ENCODE data around the gene PFKFB1.

Gene PFKFB1

DNA sequence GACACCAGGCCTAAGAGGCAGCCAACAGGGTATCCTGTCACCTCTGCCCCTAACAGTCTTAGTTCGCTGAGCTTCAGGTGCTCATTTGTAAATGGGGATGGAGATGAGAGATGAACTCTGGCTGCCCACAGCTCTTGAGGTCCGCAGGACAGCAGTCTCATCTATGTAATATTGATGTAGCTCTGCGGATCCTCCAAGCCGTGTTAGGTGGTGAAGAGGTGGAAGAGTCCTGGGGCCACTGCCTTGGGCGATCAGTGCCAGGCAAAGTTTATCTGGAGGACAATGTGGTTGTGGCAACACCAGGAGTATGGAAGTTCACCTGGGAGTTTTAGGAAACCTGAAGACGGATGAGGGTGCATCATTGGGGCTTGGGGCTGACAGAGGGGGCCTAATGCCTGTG, 59.9 kb downstream of the PFKFB1 start:
- H3K9ac ChIP-seq (ENCODE audit: low read length), result no peak overlapping the region
- H3K4me3 ChIP-seq (ENCODE audit: low read length), result no peak overlapping the region
- H3K4me1 ChIP-seq (ENCODE audit: control insufficient read depth, insufficient read depth, low read length), result no peaks in the 10 kb centered on the region
- H3K9me3 ChIP-seq (ENCODE audit: control insufficient read depth, low read length), result no peaks in the 10 kb centered on the region
- H3K27me3 ChIP-seq (ENCODE audit: control insufficient read depth, insufficient read depth, low read length), result no peaks in the 10 kb centered on the region
- H3K36me3 ChIP-seq (ENCODE audit: control insufficient read depth, insufficient read depth, low read length), result no peaks in the 10 kb centered on the region

DNA sequence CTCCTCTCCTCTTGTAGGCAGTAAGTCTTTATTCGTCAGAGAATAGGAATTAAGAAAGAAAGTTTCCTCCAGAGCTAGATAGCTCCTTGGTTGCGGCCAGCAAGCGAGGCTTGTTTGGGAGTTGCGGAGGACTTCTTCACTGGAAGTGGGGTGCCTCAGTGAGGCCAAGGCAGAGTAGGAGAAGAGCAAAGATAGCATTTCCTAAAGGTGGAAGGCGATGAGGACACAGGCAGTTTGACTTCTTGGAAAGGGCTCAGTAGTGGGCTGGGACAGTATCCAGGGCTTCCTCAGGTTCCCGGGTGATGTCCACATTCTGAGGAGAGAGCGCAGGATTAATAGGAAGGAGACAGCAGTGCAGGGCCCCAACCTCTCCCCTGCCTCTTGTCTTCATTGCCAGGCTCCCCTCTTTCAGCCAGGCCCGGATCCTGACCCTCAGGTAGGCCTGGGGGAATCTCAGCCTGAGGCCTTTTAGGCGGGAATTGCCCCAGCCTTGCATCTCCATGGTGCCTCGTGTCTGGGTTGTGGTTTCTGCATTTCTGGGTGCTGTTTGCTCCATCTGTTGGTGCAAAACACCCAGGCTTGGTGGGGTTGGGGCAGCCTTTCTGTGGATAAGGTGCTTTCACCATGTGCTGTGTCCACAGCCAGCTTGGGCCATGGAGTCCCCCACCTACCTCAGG, 60.7 kb downstream of the PFKFB1 start:
- no peaks in the 10 kb centered on the region for H3K4me1 ChIP-seq (ENCODE audit: control insufficient read depth, insufficient read depth, low read length)
- H3K9me3 ChIP-seq (ENCODE audit: control insufficient read depth, low read length), result no peaks in the 10 kb centered on the region
- H3K27me3 ChIP-seq (ENCODE audit: control insufficient read depth, insufficient read depth, low read length), result no peaks in the 10 kb centered on the region
- H3K36me3 ChIP-seq (ENCODE audit: control insufficient read depth, insufficient read depth, low read length), result no peaks in the 10 kb centered on the region
- H3K9ac ChIP-seq (ENCODE audit: low read length), result no peak overlapping the region
- no peak overlapping the region for H3K4me3 ChIP-seq (ENCODE audit: low read length)

DNA sequence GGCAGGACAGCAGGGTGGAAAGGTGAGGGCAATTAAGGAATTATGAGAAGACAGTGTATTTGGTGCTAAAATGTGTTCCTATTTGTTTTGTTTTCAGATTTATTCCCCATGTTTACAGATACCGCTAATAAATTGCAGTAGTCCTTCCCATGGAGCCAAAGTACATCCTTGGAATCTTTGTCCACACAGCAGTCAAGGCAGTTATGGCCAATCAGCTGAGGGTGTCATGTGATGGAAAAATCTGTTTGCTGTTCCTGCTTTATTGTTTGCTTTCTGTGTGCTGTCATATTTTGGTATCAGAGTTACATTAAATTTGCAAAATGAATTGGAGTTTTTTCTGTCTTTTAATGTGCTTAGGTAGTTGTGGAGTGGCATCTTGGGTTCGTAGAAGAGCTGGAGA, 62.9 kb downstream of the PFKFB1 start:
- H3K4me3 ChIP-seq (ENCODE audit: low read length), result no peak overlapping the region
- no peaks in the 10 kb centered on the region for H3K9me3 ChIP-seq (ENCODE audit: control insufficient read depth, low read length)
- no peaks in the 10 kb centered on the region for H3K27me3 ChIP-seq (ENCODE audit: control insufficient read depth, insufficient read depth, low read length)
- no peaks in the 10 kb centered on the region for H3K36me3 ChIP-seq (ENCODE audit: control insufficient read depth, insufficient read depth, low read length)
- no peaks in the 10 kb centered on the region for H3K4me1 ChIP-seq (ENCODE audit: control insufficient read depth, insufficient read depth, low read length)
- H3K9ac ChIP-seq (ENCODE audit: low read length), result no peak overlapping the region

DNA sequence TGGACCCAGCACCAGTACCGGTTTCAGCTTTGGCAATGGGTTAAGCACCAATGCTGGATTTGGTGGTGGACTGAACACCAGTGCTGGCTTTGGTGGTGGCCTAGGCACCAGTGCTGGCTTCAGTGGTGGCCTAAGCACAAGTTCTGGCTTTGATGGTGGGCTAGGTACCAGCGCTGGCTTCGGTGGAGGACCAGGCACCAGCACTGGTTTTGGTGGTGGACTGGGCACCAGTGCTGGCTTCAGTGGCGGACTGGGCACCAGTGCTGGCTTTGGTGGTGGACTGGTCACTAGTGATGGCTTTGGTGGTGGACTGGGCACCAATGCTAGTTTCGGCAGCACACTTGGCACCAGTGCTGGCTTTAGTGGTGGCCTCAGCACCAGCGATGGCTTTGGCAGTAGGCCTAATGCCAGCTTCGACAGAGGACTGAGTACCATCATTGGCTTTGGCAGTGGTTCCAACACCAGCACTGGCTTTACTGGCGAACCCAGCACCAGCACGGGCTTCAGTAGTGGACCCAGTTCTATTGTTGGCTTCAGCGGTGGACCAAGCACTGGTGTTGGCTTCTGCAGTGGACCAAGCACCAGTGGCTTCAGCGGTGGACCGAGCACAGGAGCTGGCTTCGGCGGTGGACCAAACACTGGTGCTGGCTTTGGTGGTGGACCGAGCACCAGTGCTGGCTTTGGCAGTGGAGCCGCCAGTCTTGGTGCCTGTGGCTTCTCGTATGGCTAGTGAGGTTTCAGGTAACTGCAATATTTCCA, 63.5 kb downstream of the PFKFB1 start:
- no peak overlapping the region for H3K4me3 ChIP-seq (ENCODE audit: low read length)
- no peaks in the 10 kb centered on the region for H3K9me3 ChIP-seq (ENCODE audit: control insufficient read depth, low read length)
- no peaks in the 10 kb centered on the region for H3K27me3 ChIP-seq (ENCODE audit: control insufficient read depth, insufficient read depth, low read length)
- no peak overlapping the region for H3K9ac ChIP-seq (ENCODE audit: low read length)
- no peaks in the 10 kb centered on the region for H3K36me3 ChIP-seq (ENCODE audit: control insufficient read depth, insufficient read depth, low read length)
- H3K4me1 ChIP-seq (ENCODE audit: control insufficient read depth, insufficient read depth, low read length), result no peaks in the 10 kb centered on the region

DNA sequence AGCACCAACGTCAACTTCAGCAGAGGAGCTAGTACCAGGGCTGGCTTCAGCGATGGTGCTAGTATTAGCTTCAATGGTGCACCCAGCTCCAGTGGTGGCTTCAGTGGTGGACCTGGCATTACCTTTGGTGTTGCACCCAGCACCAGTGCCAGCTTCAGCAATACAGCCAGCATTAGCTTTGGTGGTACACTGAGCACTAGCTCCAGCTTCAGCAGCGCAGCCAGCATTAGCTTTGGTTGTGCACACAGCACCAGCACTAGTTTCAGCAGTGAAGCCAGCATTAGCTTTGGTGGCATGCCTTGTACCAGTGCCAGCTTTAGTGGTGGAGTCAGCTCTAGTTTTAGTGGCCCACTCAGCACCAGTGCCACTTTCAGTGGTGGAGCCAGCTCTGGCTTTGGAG, 65.1 kb downstream of the PFKFB1 start:
- Histone ChIP-seq H3K9ac (ENCODE audit: low read length) (no peak overlapping the region), H3K36me3 (ENCODE audit: control insufficient read depth, insufficient read depth, low read length) (no peaks in the 10 kb centered on the region)

DNA sequence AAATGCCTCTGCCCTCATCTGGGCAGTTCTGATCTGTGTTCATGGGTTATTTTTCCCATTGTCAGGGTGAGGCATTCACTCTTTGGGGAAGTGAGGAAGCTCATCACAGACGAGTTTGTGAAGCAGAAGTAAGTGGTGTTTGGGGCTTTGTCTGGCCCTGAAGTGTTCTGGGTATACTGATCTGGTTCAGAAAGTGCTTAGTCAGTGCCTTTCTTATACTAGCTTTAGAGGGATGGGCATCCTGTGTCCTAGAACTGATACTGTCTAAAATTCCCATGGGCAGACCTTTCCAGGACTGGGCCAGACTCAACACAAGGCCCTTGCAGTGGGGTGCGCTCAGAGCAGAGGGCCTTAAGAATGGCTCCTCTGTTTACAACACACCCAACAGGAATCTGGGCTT, 67.0 kb downstream of the PFKFB1 start:
- H3K36me3 ChIP-seq (ENCODE audit: control insufficient read depth, insufficient read depth, low read length), result no peaks in the 10 kb centered on the region
- H3K9ac ChIP-seq (ENCODE audit: low read length), result no peak overlapping the region
- no peak overlapping the region for H3K4me3 ChIP-seq (ENCODE audit: low read length)
- no peaks in the 10 kb centered on the region for H3K4me1 ChIP-seq (ENCODE audit: control insufficient read depth, insufficient read depth, low read length)
- no peaks in the 10 kb centered on the region for H3K9me3 ChIP-seq (ENCODE audit: control insufficient read depth, low read length)
- H3K27me3 ChIP-seq (ENCODE audit: control insufficient read depth, insufficient read depth, low read length), result no peaks in the 10 kb centered on the region

More for the DNA sequence above, 65.1 kb downstream of the PFKFB1 start:
- Histone ChIP-seq H3K27me3 (ENCODE audit: control insufficient read depth, insufficient read depth, low read length) (no peaks in the 10 kb centered on the region), H3K4me1 (ENCODE audit: control insufficient read depth, insufficient read depth, low read length) (no peaks in the 10 kb centered on the region), H3K9me3 (ENCODE audit: control insufficient read depth, low read length) (no peaks in the 10 kb centered on the region), H3K4me3 (ENCODE audit: low read length) (no peak overlapping the region)

DNA sequence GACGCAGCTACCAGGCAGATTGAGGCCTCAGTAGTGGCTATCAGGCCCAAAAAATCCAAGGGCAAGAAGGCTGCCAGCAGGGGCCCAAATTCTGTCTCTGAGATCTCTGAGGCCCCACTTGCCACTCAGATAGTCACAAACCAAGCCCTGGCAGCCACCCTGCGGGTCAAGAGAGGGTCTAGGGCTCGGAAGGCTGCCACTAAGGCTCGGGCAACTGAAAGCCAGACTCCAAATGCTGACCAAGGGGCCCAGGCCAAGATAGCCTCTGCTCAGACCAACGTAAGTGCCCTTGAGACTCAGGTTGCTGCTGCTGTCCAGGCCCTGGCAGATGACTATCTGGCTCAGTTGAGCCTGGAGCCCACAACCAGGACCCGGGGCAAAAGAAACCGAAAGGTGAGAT, 70.6 kb downstream of the PFKFB1 start:
- no peaks in the 10 kb centered on the region for H3K9me3 ChIP-seq (ENCODE audit: control insufficient read depth, low read length)
- no peaks in the 10 kb centered on the region for H3K4me1 ChIP-seq (ENCODE audit: control insufficient read depth, insufficient read depth, low read length)
- H3K4me3 ChIP-seq (ENCODE audit: low read length), result no peak overlapping the region
- H3K27me3 ChIP-seq (ENCODE audit: control insufficient read depth, insufficient read depth, low read length), result no peaks in the 10 kb centered on the region
- H3K9ac ChIP-seq (ENCODE audit: low read length), result no peak overlapping the region
- no peaks in the 10 kb centered on the region for H3K36me3 ChIP-seq (ENCODE audit: control insufficient read depth, insufficient read depth, low read length)

DNA sequence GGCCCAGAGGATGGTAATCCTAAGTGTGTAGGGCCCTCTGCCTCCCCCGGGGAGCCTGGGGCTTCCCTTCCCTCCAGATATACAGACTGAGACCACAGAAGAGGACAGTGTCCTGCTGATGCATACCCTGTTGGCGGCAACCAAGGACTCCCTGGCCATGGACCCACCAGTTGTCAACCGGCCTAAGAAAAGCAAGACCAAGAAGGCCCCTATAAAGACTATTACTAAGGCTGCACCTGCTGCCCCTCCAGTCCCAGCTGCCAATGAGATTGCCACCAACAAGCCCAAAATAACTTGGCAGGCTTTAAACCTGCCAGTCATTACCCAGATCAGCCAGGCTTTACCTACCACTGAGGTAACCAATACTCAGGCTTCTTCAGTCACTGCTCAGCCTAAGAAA, 71.4 kb downstream of the PFKFB1 start:
- Histone ChIP-seq H3K4me1 (ENCODE audit: control insufficient read depth, insufficient read depth, low read length) (no peaks in the 10 kb centered on the region), H3K9me3 (ENCODE audit: control insufficient read depth, low read length) (no peaks in the 10 kb centered on the region), H3K27me3 (ENCODE audit: control insufficient read depth, insufficient read depth, low read length) (no peaks in the 10 kb centered on the region), H3K9ac (ENCODE audit: low read length) (no peak overlapping the region), H3K4me3 (ENCODE audit: low read length) (no peak overlapping the region), H3K36me3 (ENCODE audit: control insufficient read depth, insufficient read depth, low read length) (no peaks in the 10 kb centered on the region)

DNA sequence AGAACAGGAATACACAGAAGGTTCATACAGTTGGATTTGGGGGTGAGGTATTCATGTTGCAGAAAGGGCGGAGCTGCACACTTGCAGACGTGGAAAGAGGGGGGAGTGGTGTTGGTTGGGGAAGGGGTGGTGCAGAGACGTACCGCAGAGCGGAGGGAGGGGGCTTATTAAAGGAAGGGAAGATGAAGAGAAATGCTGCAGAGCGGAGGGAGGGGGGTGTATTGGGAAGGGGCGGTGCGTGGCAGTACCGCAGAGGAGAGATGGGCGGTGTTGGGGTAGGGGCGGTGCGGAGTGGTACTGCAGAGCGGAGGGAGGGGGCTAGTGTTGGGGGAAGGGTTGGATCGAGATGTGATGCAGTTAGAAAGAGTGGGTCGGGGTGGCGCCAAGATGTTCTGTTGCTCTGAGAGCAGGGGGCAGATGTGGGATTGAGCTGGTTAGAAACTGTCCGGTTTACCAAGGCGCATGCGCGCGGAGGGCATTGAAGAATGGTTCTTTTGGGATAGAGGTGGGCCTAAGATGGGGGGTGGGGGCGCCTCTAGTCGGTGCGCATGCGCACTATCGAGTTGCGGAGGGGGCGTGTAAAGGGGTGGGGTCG, 72.5 kb downstream of the PFKFB1 start:
- Histone ChIP-seq H3K4me1 (ENCODE audit: control insufficient read depth, insufficient read depth, low read length) (no peaks in the 10 kb centered on the region), H3K27me3 (ENCODE audit: control insufficient read depth, insufficient read depth, low read length) (no peaks in the 10 kb centered on the region), H3K36me3 (ENCODE audit: control insufficient read depth, insufficient read depth, low read length) (no peaks in the 10 kb centered on the region), H3K9ac (ENCODE audit: low read length) (peak overlapping the region; percentile 7), H3K4me3 (ENCODE audit: low read length) (peak overlapping the region; percentile 11), H3K9me3 (ENCODE audit: control insufficient read depth, low read length) (no peaks in the 10 kb centered on the region)

DNA sequence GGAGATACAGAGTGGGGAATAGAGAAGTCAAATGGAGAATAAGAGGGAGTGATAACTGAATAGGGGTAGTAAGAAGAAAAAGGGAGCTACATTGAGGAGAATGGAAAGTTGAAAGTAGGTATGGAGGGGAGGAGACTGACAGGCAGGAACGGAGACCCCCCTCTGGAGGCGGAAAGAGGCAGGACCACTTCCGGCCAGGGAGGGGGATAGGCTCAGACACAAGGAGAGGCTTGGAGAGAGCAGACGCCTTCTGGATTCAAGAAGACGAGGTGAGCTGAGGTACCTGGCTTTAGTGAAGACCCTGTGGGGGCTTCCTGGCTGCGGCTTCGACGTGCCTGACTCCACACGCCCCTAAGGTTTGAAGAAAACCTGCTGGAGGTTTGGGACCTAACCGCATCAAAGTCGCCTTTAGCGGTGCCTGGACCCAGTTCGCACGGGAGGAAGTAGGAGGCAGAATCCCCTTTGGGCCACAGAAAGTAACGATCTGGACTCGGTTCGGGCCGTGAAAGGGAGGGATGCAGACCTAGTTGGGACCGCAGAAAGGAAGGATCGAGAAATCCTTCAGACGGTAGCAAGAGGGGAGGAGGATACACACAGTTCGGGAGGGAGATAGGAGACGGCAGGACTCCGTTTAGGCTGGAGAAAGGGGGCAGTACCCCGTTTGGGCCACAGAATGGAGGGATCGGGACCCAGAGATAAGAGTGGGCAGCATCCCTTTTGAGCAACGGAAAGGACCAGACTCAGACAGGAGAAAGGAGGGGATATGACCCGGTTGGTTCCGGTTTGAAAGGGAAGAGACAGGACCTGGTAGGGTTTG, 73.2 kb downstream of the PFKFB1 start, which contains the start of gene TRO:
TRO (plus strand) TSS at position 215 of the 817 bp plus-strand sequence. CDS start 1,423 bp downstream, outside the sequence.
- H3K4me1 ChIP-seq (ENCODE audit: control insufficient read depth, insufficient read depth, low read length), result no peaks in the 10 kb centered on the region
- H3K9me3 ChIP-seq (ENCODE audit: control insufficient read depth, low read length), result no peaks in the 10 kb centered on the region
- H3K9ac ChIP-seq (ENCODE audit: low read length), result peak within 1 kb of the TSS; percentile 7
- H3K36me3 ChIP-seq (ENCODE audit: control insufficient read depth, insufficient read depth, low read length), result no peaks in the 10 kb centered on the region
- H3K4me3 ChIP-seq (ENCODE audit: low read length), result peak within 1 kb of the TSS; percentile 11
- no peaks in the 10 kb centered on the region for H3K27me3 ChIP-seq (ENCODE audit: control insufficient read depth, insufficient read depth, low read length)

DNA sequence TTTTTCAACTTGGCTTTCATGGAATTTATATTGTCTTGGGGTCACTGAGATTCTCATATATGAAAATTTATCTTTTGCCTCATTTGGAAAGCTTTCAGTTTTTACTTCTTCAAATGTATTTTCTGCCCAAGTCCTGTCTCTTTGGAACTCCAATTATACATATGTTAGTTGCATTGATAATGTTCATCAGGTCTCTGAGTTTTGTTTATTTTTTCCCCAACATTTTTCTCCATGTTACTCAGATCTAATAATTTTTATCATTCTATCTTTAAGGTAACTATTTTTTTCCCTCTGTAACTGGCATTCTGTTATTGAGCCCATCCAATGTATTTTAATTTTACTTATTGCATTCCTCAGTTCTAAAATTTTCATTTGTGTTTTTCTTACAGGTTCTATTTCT, 84.0 kb downstream of the PFKFB1 start:
- Histone ChIP-seq H3K36me3 (ENCODE audit: control insufficient read depth, insufficient read depth, low read length) (no peaks in the 10 kb centered on the region), H3K27me3 (ENCODE audit: control insufficient read depth, insufficient read depth, low read length) (no peaks in the 10 kb centered on the region), H3K9ac (ENCODE audit: low read length) (no peak overlapping the region), H3K4me1 (ENCODE audit: control insufficient read depth, insufficient read depth, low read length) (no peaks in the 10 kb centered on the region), H3K4me3 (ENCODE audit: low read length) (no peak overlapping the region), H3K9me3 (ENCODE audit: control insufficient read depth, low read length) (no peaks in the 10 kb centered on the region)

DNA sequence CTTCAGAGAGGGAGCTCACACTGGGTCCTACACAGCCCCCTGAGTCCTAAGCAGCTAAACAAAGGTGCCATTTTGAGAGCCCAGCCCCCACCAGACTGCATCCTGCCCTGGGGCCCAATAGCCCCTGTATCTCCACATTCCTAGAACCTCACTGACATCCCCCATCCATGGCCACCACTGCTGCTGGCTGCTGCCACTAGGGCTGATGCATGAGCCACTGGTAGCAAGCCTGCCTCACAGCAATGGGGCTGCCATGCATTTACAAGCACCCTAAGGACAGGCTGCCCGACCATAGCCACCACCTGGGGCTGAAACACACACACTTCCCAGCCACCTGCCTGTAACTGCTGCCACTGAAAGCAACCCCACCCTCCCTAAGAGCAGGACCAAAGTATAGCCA, 99.8 kb downstream of the PFKFB1 start:
- Histone ChIP-seq H3K9ac (ENCODE audit: low read length) (no peak overlapping the region), H3K36me3 (ENCODE audit: control insufficient read depth, insufficient read depth, low read length) (no peaks in the 10 kb centered on the region), H3K4me1 (ENCODE audit: control insufficient read depth, insufficient read depth, low read length) (no peaks in the 10 kb centered on the region), H3K4me3 (ENCODE audit: low read length) (no peak overlapping the region), H3K9me3 (ENCODE audit: control insufficient read depth, low read length) (no peaks in the 10 kb centered on the region), H3K27me3 (ENCODE audit: control insufficient read depth, insufficient read depth, low read length) (no peaks in the 10 kb centered on the region)
